Activated T-cell treated with anti-CD3 and anti-CD28 coated beads, Interleukin-2, amount 50 U/mL, for 72 hours (primary cell): Measurements from ENCODE around the gene CLDN22. TPM values are rescaled to one million over a fixed set of nuclear protein-coding genes. Genes with fewer than 3 reads are reported as not detected.
"Not testable (repeated sequence)": the region's sequence is repeated elsewhere in the genome, so short reads cannot be mapped to it uniquely, and the experiment has no call there.

Experiments
- ATAC-seq, 2 donors: fragments of 150-1000 bp; cut with Tn5 transposase; replicated peaks in 1 of 2; 2 replicates each; pipeline ENCODE4 v1.10.0; 2021; ENCODE audit warnings: moderate library complexity in 2 of 2, mild to moderate bottlenecking in 1 of 2
- DNase-seq, 2 donors: peaks; one replicate each; pipeline ENCODE4 v3.0.0; 2021 to 2022; ENCODE audit warnings: mixed read lengths in 1 of 2
- H3K27ac Mint-ChIP-seq: one replicate; pipeline ENCODE4 v1.8.0; 2022; ENCODE audit warnings: mild to moderate bottlenecking, moderate library complexity, mixed read lengths
- H3K27me3 Mint-ChIP-seq: one replicate; pipeline ENCODE4 v1.8.0; 2022; ENCODE audit warnings: low read depth, mixed read lengths
- H3K36me3 Mint-ChIP-seq, 2 donors: one replicate each; pipeline ENCODE4 v1.8.0; 2022; ENCODE audit warnings: mixed read lengths in 2 of 2, mild to moderate bottlenecking in 1 of 2; ENCODE audit not compliant: insufficient read depth in 2 of 2
- H3K4me1 Mint-ChIP-seq: one replicate; pipeline ENCODE4 v1.8.0; 2022; ENCODE audit warnings: low read depth, mixed read lengths
- H3K4me3 Mint-ChIP-seq, 2 donors: one replicate each; pipeline ENCODE4 v1.8.0; 2022; ENCODE audit warnings: mild to moderate bottlenecking in 2 of 2, mixed read lengths in 2 of 2, moderate library complexity in 2 of 2
- H3K9me3 Mint-ChIP-seq, 2 donors: one replicate each; pipeline ENCODE4 v1.8.0; 2022; ENCODE audit warnings: mixed read lengths in 2 of 2
- total RNA-seq, 2 donors: library from RNA; stranded (reverse); gene quantifications; one replicate each; pipeline ENCODE4 v1.2.3, GENCODE V29; 2022

CLDN22 gene
- total RNA-seq, 2 donors from 2014 or later: not detected

GRCh38 chr4:183324619-183325018 lies 4.5 kb upstream of the CLDN22 start:
- peaks cover 0 to 4% of the 10 kb centered on the region in 2 donors for H3K36me3 Mint-ChIP-seq
- H3K4me3 Mint-ChIP-seq: no peak overlapping the region
- no peak for DNase-seq
- H3K27ac Mint-ChIP-seq: no peak overlapping the region
- no peak for ATAC-seq
- H3K27me3 Mint-ChIP-seq: peaks cover 9% of the 10 kb centered on the region
- no peaks in the 10 kb centered on the region for H3K4me1 Mint-ChIP-seq
- peaks cover 0 to 3% of the 10 kb centered on the region in 2 donors for H3K9me3 Mint-ChIP-seq

- H3K27me3 Mint-ChIP-seq, H3K36me3 Mint-ChIP-seq, DNase-seq, H3K4me1 Mint-ChIP-seq, H3K9me3 Mint-ChIP-seq, ATAC-seq, H3K4me3 Mint-ChIP-seq, H3K27ac Mint-ChIP-seq: not testable (repeated sequence)
Observed at GRCh38 chr4:183324056-183324455, 4.0 kb upstream of the CLDN22 start.

- no peaks in the 10 kb centered on the region for H3K9me3 Mint-ChIP-seq
- peaks cover 0 to 4% of the 10 kb centered on the region in 2 donors for H3K36me3 Mint-ChIP-seq
- no peak overlapping the region for H3K27ac Mint-ChIP-seq
- H3K4me3 Mint-ChIP-seq: no peak overlapping the region
- ATAC-seq: no peak
- no peaks in the 10 kb centered on the region for H3K4me1 Mint-ChIP-seq
- no peak for DNase-seq
- peaks cover 9% of the 10 kb centered on the region for H3K27me3 Mint-ChIP-seq
Observed at GRCh38 chr4:183323295-183323694, 3.2 kb upstream of the CLDN22 start.

DNA sequence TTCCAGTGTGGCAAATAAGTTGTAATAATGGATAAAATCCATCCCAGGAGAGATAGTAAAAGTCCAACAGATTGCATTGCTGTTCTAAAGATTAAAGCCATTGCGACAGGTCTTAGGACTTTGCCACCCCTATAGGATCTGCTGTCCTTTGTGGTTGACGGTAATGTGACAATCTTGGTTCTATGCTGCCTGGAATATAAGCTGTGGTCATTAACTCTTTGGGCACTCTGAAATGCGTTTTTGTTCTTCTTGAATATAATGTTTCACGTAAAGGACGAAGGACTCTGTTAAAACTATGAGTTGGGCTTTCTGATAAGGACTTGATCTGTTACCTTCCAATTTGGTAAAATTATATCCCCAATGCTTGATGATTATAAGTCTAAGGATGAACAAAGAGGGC lies 2.2 kb upstream of the CLDN22 start, which contains the start of gene CLDN24:
Gene CLDN24, minus strand, starts transcription at position 101 of the 400 bp plus-strand sequence. Its CDS starts 0 bp downstream, at position 101.
- no peaks in the 10 kb centered on the region for H3K9me3 Mint-ChIP-seq
- no peaks in the 10 kb centered on the region for H3K4me1 Mint-ChIP-seq
- peaks cover 0 to 4% of the 10 kb centered on the region in 2 donors for H3K36me3 Mint-ChIP-seq
- H3K27me3 Mint-ChIP-seq: peaks cover 9% of the 10 kb centered on the region
- peak within 1 kb of the TSS in 1 of 2 donors; percentile 40 for H3K4me3 Mint-ChIP-seq
- no peak for ATAC-seq
- DNase-seq: no peak
- peak within 1 kb of the TSS; percentile 72 for H3K27ac Mint-ChIP-seq

GRCh38 chr4:183321516-183321915 lies 1.4 kb upstream of the CLDN22 start:
- Mint-ChIP-seq H3K9me3 (no peaks in the 10 kb centered on the region), H3K4me1 (no peaks in the 10 kb centered on the region), H3K27ac (peak overlapping the region; percentile 72), H3K27me3 (peaks cover 6% of the 10 kb centered on the region), H3K36me3 (peaks cover 0 to 1% of the 10 kb centered on the region in 2 donors), H3K4me3 (peak overlapping the region in 1 of 2 donors; percentile 40)
- no peak for ATAC-seq
- DNase-seq: no peak

DNA sequence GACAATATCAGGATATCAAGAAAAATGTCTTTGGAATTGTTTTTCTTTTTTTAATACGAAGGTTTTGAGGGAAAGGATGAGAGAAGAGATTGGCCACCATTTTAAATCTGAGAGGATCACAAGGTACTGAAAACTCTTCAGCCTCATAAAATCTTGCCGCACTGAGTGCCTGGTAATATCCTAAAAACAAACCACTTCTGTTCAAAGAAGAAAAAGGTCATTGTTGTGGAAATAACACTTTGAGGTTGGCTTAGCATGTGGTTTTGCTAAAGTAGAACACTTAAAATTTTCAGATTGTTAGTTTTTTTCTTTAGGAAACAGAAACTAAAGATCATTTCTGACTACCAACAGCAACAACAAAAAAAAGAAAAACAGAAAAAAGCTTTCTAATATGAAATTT lies 1.0 kb upstream of the CLDN22 start:
- Mint-ChIP-seq H3K27me3 (peaks cover 2% of the 10 kb centered on the region), H3K9me3 (no peaks in the 10 kb centered on the region), H3K36me3 (no peaks in the 10 kb centered on the region), H3K4me3 (peak overlapping the region in 1 of 2 donors; percentile 40), H3K27ac (peak overlapping the region; percentile 72), H3K4me1 (no peaks in the 10 kb centered on the region)
- DNase-seq (no peak), ATAC-seq (no peak)

DNA sequence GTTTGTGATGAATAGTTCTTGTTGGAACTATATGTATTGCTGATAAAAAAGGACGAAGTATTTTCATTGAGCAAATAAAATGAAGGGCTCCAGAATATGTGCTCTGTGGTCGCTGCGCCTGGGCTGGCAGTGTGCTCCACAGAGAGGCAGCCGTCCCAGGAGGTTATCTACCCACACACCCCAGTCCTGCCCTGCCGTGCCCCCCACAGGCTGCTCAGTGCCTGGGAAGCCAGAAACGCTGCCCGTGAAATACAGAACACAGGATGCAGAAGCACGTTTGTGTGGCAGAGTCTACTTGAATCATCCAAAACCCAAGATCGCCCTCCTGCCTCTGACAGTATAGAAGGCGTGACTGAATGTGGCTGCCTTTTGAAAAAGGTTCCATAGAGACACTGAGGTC lies 1.4 kb downstream of the CLDN22 start:
- ATAC-seq (no peak), DNase-seq (no peak)
- H3K27me3 Mint-ChIP-seq: no peaks in the 10 kb centered on the region
- H3K4me3 Mint-ChIP-seq: no peak overlapping the region
- H3K9me3 Mint-ChIP-seq: no peaks in the 10 kb centered on the region
- no peaks in the 10 kb centered on the region for H3K36me3 Mint-ChIP-seq
- no peak overlapping the region for H3K27ac Mint-ChIP-seq
- no peaks in the 10 kb centered on the region for H3K4me1 Mint-ChIP-seq

DNA sequence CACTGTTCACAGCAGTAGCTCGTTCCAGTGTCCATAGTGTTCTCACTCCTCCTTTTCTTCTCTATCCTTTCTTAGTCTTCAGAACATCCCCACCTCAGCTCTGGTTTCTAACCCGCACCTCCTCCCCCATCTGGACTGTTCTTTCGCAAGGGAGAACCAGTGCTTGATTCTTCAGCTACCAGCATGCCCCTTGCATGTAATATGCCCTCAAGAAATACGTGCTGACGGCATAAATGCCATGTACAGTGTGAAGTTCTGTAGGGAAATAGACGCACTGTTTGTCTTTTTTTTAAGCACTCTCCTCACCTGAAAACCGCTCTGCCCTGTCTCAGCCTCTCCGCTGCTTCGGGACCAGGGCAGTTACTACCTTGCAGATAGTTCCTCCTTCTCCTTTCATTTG lies 5.3 kb downstream of the CLDN22 start:
- H3K9me3 Mint-ChIP-seq: no peaks in the 10 kb centered on the region
- H3K36me3 Mint-ChIP-seq: no peaks in the 10 kb centered on the region
- no peaks in the 10 kb centered on the region for H3K4me1 Mint-ChIP-seq
- no peaks in the 10 kb centered on the region for H3K27me3 Mint-ChIP-seq
- no peak overlapping the region for H3K4me3 Mint-ChIP-seq
- no peak overlapping the region for H3K27ac Mint-ChIP-seq
- no peak for DNase-seq
- no peak for ATAC-seq

DNA sequence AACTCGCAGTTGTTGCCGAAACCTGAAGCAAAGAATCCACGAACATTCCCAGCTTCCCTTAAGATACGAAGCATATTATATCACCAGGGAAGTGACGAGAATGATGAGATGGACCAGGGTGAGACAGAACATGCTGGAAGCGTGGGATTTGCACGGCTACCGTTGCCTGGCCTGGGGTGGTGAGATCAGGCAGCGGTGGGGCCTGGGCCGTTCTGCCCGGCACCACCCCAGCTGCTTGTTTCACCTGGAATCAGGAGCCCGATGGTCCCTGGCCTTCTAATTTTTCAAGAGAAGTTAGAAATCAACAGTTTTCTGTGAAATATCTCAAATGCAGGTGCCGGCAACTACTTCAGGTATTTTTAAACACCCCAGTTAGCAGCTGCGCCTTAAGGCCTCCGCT lies 5.7 kb downstream of the CLDN22 start:
- Mint-ChIP-seq H3K27me3 (no peaks in the 10 kb centered on the region), H3K4me3 (no peak overlapping the region), H3K27ac (no peak overlapping the region), H3K4me1 (no peaks in the 10 kb centered on the region), H3K36me3 (no peaks in the 10 kb centered on the region), H3K9me3 (no peaks in the 10 kb centered on the region)
- ATAC-seq: no peak
- DNase-seq: no peak

DNA sequence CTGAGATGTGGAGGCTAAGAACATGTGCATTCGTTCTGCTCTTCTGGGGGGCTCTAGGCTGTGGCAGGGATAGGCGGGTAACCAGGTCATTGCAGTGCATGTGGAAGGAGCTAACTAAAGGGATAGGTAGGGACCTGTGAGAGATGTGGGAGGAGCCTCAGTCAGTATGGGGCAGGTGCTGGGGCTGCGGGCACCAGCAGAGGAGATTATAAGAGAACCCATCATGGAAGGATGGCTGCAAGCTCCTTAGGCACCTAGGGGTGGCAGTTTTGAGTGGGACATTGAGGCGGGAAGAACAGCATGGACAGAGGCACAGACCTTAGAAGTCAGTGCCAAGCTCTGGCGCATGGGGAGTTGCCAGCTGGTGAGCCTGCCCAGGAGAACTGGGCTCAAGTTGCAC lies 7.2 kb downstream of the CLDN22 start:
- no peaks in the 10 kb centered on the region for H3K36me3 Mint-ChIP-seq
- DNase-seq: no peak
- H3K27ac Mint-ChIP-seq: no peak overlapping the region
- no peak overlapping the region for H3K4me3 Mint-ChIP-seq
- no peaks in the 10 kb centered on the region for H3K9me3 Mint-ChIP-seq
- ATAC-seq: no peak
- H3K4me1 Mint-ChIP-seq: no peaks in the 10 kb centered on the region
- H3K27me3 Mint-ChIP-seq: no peaks in the 10 kb centered on the region

GRCh38 chr4:183306811-183307210 lies 13.3 kb downstream of the CLDN22 start:
- DNase-seq (no peak), ATAC-seq (no peak)
- Mint-ChIP-seq H3K27me3 (no peaks in the 10 kb centered on the region), H3K4me3 (no peak overlapping the region), H3K36me3 (no peaks in the 10 kb centered on the region), H3K4me1 (no peaks in the 10 kb centered on the region), H3K9me3 (no peaks in the 10 kb centered on the region), H3K27ac (no peak overlapping the region)

GRCh38 chr4:183304538-183304937 lies 15.5 kb downstream of the CLDN22 start:
- Mint-ChIP-seq H3K27me3 (no peaks in the 10 kb centered on the region), H3K9me3 (no peaks in the 10 kb centered on the region), H3K4me1 (no peaks in the 10 kb centered on the region), H3K27ac (no peak overlapping the region), H3K36me3 (no peaks in the 10 kb centered on the region), H3K4me3 (no peak overlapping the region)
- DNase-seq (no peak), ATAC-seq (no peak)

- H3K4me1 Mint-ChIP-seq: no peaks in the 10 kb centered on the region
- DNase-seq (no peak), ATAC-seq (no peak)
- H3K36me3 Mint-ChIP-seq: no peaks in the 10 kb centered on the region
- H3K27me3 Mint-ChIP-seq: no peaks in the 10 kb centered on the region
- no peak overlapping the region for H3K4me3 Mint-ChIP-seq
- H3K9me3 Mint-ChIP-seq: no peaks in the 10 kb centered on the region
- no peak overlapping the region for H3K27ac Mint-ChIP-seq
Observed at GRCh38 chr4:183304067-183304466, 16.0 kb downstream of the CLDN22 start.

DNA sequence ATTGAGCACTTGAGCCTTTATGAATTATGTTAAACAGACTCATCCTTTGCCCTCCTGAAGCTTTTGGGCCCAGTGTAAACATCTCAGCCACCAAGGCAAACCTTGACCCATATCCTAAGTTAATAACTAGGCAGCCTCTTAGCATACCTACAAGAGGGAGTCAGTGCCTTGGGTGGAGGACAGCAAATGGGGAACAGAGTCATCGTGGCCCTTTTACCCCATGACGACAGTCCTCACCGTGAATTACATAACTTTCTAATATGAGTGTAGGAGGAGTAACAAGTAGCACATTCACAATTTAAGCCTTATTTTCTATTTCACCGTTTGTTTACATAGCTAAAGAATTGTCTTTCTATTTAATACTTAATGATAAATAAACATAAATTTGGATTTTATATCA lies 16.8 kb downstream of the CLDN22 start:
- Mint-ChIP-seq H3K4me1 (no peaks in the 10 kb centered on the region), H3K27me3 (no peaks in the 10 kb centered on the region), H3K36me3 (no peaks in the 10 kb centered on the region), H3K27ac (no peak overlapping the region), H3K9me3 (no peaks in the 10 kb centered on the region), H3K4me3 (no peak overlapping the region)
- DNase-seq (no peak), ATAC-seq (no peak)
